Measurements from ENCODE around the gene GALNT5.

- TF ChIP-seq CTCF (IDR thresholded peaks at IDR 0.05; ENCODE audit: low read depth, low read length), result no peak
- no peak for TF ChIP-seq EZH2phosphoT487 (IDR thresholded peaks at IDR 0.05; ENCODE audit: low read depth)
These were observed 39.5 kb downstream of the GALNT5 start for GRCh38 chr2:157296958-157297357.

Data from OCI-LY3 (cell line).